Stomach (tissue), 9 donors: Measurements from ENCODE around the gene NPY1R. TPM values are rescaled to one million over a fixed set of nuclear protein-coding genes. Genes with fewer than 3 reads are reported as not detected.

Experiments used
- DNase-seq, 2 donors: peaks; one replicate each; pipeline versions ENCODE4 v3.0.0 to v3.0.0-alpha.2; 2013 to 2019
- H3K27ac ChIP-seq, 5 donors: fragments of 200-600 bp in 4 of 5; sonication (generic) in 4 of 5; one replicate each; pipeline ENCODE4 v1.5.1; 2013 to 2019; ENCODE audit warnings: mild to moderate bottlenecking in 1 of 5, moderate library complexity in 1 of 5
- H3K27me3 ChIP-seq, 3 donors: fragments of 200-600 bp; sonication (generic); one replicate each; pipeline ENCODE4 v1.5.1; 2017 to 2019; ENCODE audit warnings: mixed run types in 1 of 3
- H3K36me3 ChIP-seq, 4 donors: fragments of 200-600 bp; sonication (generic); 1 replicate in 3 of 4; 2 replicates in 1 of 4; pipeline ENCODE4 v1.5.1; 2016 to 2019
- H3K4me1 ChIP-seq, 4 donors: fragments of 200-600 bp; sonication (generic); one replicate each; pipeline ENCODE4 v1.5.1; 2016 to 2019
- H3K4me3 ChIP-seq, 4 donors: fragments of 200-600 bp; sonication (generic) in 3 of 4; one replicate each; pipeline ENCODE4 v1.5.1; 2016 to 2019; ENCODE audit warnings: mild to moderate bottlenecking in 1 of 4
- H3K9me3 ChIP-seq, 4 donors: fragments of 200-600 bp; sonication (generic); one replicate each; pipeline ENCODE4 v1.5.1; 2016 to 2019
- CTCF ChIP-seq, 7 experiments: fragments of 450-650 bp in 4 of 7; fragments of 200-600 bp in 3 of 7; sonication (generic) in 3 of 7; IDR thresholded peaks; one replicate each; pipeline ENCODE4 v1.5.1; 2016 to 2019; ENCODE audit warnings: antibody characterized with exemption in 7 of 7, control low read depth in 2 of 7, mild to moderate bottlenecking in 1 of 7
- EP300 ChIP-seq: sonication (generic); formaldehyde crosslinking; IDR thresholded peaks from one replicate; pipeline ENCODE4 v1.6.1; 2017; ENCODE audit warnings: antibody characterized with exemption
- POLR2A ChIP-seq, 4 donors: fragments of 450-650 bp; IDR thresholded peaks; one replicate each; pipeline ENCODE4 v1.6.1; 2016; ENCODE audit warnings: antibody characterized with exemption in 4 of 4, control low read depth in 2 of 4, mild to moderate bottlenecking in 1 of 4, moderate library complexity in 1 of 4
- POLR2AphosphoS5 ChIP-seq, 3 donors: sonication (generic); formaldehyde crosslinking; IDR thresholded peaks; one replicate each; pipeline ENCODE4 v1.6.1; 2016; ENCODE audit warnings: antibody characterized with exemption in 3 of 3
- WGBS, 5 donors: extraction: QIAGEN DNeasy Blood & Tissue Kit in 3 of 5; methylation state at CpG; one replicate each; pipeline versions ENCODE4 v1.1.5 to v1.1.7; 2013 to 2018; 5-methylcytosine and 5-hydroxymethylcytosine counted together
- intact Hi-C: fragments of 100-400 bp; cut with DNase I; formaldehyde crosslinking; loops from one replicate; pipeline ENCODE4 v1.15.1; 2023; ENCODE audit warnings: low total_unique reads
- polyA plus RNA-seq, 3 donors: library from polyadenylated mRNA; stranded (reverse); fragments of 200-250 nt; gene quantifications; one replicate each; pipeline ENCODE4 v1.2.3, GENCODE V29; 2013
- total RNA-seq, 5 donors: library from RNA; depleted of rRNA; stranded (reverse); fragments of >200 nt; gene quantifications; one replicate each; pipeline versions ENCODE4 v1.1.0 to v1.2.3, GENCODE V29; 2014 to 2016
- donor health status: healthy with polysubstance abuse.
- donor health status: Bipolar disorder and iron deficiency.
- donor health status: healthy.

Gene NPY1R
- total and polyA plus RNA-seq, 8 donors: 0.33 to 21.6 (median 1.7) TPM; not detected in 2

GRCh38 chr4:163279713-163280112, 52.7 kb downstream of the NPY1R start:
- WGBS, 5 donors: 70 to 85% (median 84%) methylated on average over 5 of the region's 5 CpGs
- TF ChIP-seq POLR2AphosphoS5 (IDR thresholded peaks at IDR 0.05) (no peak), CTCF (IDR thresholded peaks at IDR 0.05) (no peak), EP300 (no peak), POLR2A (IDR thresholded peaks at IDR 0.05) (no peak)
- no peak for DNase-seq
- H3K4me1 ChIP-seq: no peaks in the 10 kb centered on the region
- intact Hi-C loops: no loop called here
- H3K27ac ChIP-seq: no peak overlapping the region
- H3K36me3 ChIP-seq: no peaks in the 10 kb centered on the region
- H3K9me3 ChIP-seq: peaks cover 0 to 3% (median 0%) of the 10 kb centered on the region in 4 donors
- H3K4me3 ChIP-seq: no peak overlapping the region
- H3K27me3 ChIP-seq: no peaks in the 10 kb centered on the region

- intact Hi-C loops: no loop called here
- TF ChIP-seq EP300: no peak
- no peak for TF ChIP-seq CTCF (IDR thresholded peaks at IDR 0.05)
- TF ChIP-seq POLR2AphosphoS5 (IDR thresholded peaks at IDR 0.05): no peak
- TF ChIP-seq POLR2A (IDR thresholded peaks at IDR 0.05): no peak
- H3K36me3 ChIP-seq: no peaks in the 10 kb centered on the region
- 85 to 90% (median 89%) methylated on average over 3 of the region's 3 CpGs for WGBS, 5 donors
- DNase-seq: no peak
- no peaks in the 10 kb centered on the region for H3K4me1 ChIP-seq
- no peaks in the 10 kb centered on the region for H3K27me3 ChIP-seq
- H3K4me3 ChIP-seq: no peak overlapping the region
- H3K9me3 ChIP-seq: no peaks in the 10 kb centered on the region
- H3K27ac ChIP-seq: no peak overlapping the region
Observed at GRCh38 chr4:163274861-163275260, 57.5 kb downstream of the NPY1R start.

Other genes with a start within 250 kb of the NPY1R start
- 10 to 100 TPM in 4 of 5 donors, not detected in 1; 28.6 to 40.1 (median 35.0) TPM for gene NAF1, start 165.7 kb downstream of the NPY1R start, total RNA-seq
- gene NAF1, start 165.7 kb downstream of the NPY1R start, polyA plus RNA-seq: 1 to 10 TPM; 2.6 to 4.6 (median 4.2) TPM
- under 1 TPM in 1 of 5 donors, not detected in 4; 0.55 TPM for gene NPY5R, start 11.3 kb upstream of the NPY1R start, total RNA-seq
- not detected for gene NPY5R, start 11.3 kb upstream of the NPY1R start, polyA plus RNA-seq
- gene TKTL2, start 141.2 kb upstream of the NPY1R start, total RNA-seq: under 1 TPM in 1 of 5 donors, not detected in 4; 0.87 TPM
- gene TKTL2, start 141.2 kb upstream of the NPY1R start, polyA plus RNA-seq: not detected
- gene TMA16, start 162.1 kb upstream of the NPY1R start, total RNA-seq: 10 to 100 TPM in 3 of 5 donors, 1 to 10 TPM in 2; 6.7 to 79.4 (median 38.0) TPM
- gene TMA16, start 162.1 kb upstream of the NPY1R start, polyA plus RNA-seq: 10 to 100 TPM in 2 of 3 donors, 1 to 10 TPM in 1; 9.4 to 18.5 (median 15.3) TPM